IMR-90 (cell line): Measurements from ENCODE around the gene CYB5D1. TPM values are rescaled to one million over a fixed set of nuclear protein-coding genes. Genes with fewer than 3 reads are reported as not detected.

Source experiments
- ATAC-seq: fragments of 200-7000 bp; cut with Tn5 transposase; 2 replicates; pipeline ENCODE4 v1.9.1; 2020; ENCODE audit warnings: low read depth, mild to moderate bottlenecking, moderate library complexity
- BruUV-seq: library from RNA; stranded (reverse); fragments of 400-500 nt; replicated peaks from 2 replicates; lab custom pipeline; 2021; lab: Mats Ljungman, UMichigan
- CTCF ChIA-PET: fragments of 300-600 bp; formaldehyde crosslinking; extraction: SDS; loops from one replicate; lab custom pipeline; 2021; ENCODE audit warnings: antibody characterized with exemption; lab: Yijun Ruan, JAX
- POLR2A ChIA-PET: fragments of 300-600 bp; sonication (Branson Sonifier 250); formaldehyde crosslinking; loops from one replicate; lab custom pipeline; 2022; ENCODE audit warnings: antibody characterized with exemption; ENCODE audit not compliant: unreplicated experiment; lab: Charles Lee
- DNase-seq: peaks from one replicate; pipeline ENCODE4 v3.0.0; 2013
- H2AFZ ChIP-seq: replicated peaks from 2 replicates; pipeline ENCODE3; 2013; ENCODE audit warnings: low read length, mild to moderate bottlenecking; ENCODE audit not compliant: poor library complexity
- H2AK5ac ChIP-seq: 2 replicates; pipeline ENCODE4 v1.6.1; 2013; ENCODE audit warnings: low read depth, low read length, inconsistent platforms
- H2AK9ac ChIP-seq: replicated peaks from 2 replicates; pipeline ENCODE3; 2013; ENCODE audit warnings: mild to moderate bottlenecking, low read depth, low read length, moderate library complexity; ENCODE audit not compliant: poor library complexity
- H2BK120ac ChIP-seq: 2 replicates; pipeline ENCODE4 v1.6.1; 2013; ENCODE audit warnings: low read depth, low read length, inconsistent platforms
- H2BK15ac ChIP-seq: 3 replicates; pipeline ENCODE4 v1.6.1; 2013; ENCODE audit warnings: low read depth, low read length, inconsistent platforms
- H2BK20ac ChIP-seq: 2 replicates; pipeline ENCODE4 v1.6.1; 2013; ENCODE audit warnings: low read depth, mild to moderate bottlenecking, inconsistent platforms, low read length, moderate library complexity
- H2BK5ac ChIP-seq: 2 replicates; pipeline ENCODE4 v1.6.1; 2013; ENCODE audit warnings: mild to moderate bottlenecking, low read depth, low read length, inconsistent platforms; ENCODE audit not compliant: poor library complexity, severe bottlenecking
- H3K14ac ChIP-seq: replicated peaks from 2 replicates; pipeline ENCODE4 v1.6.1; 2013; ENCODE audit warnings: low read depth, low read length, inconsistent platforms
- H3K18ac ChIP-seq: 2 replicates; pipeline ENCODE4 v1.6.1; 2013; ENCODE audit warnings: low read depth, low read length, control low read depth
- H3K23ac ChIP-seq: 2 replicates; pipeline ENCODE4 v1.6.1; 2013; ENCODE audit warnings: low read depth, low read length, inconsistent platforms
- H3K27ac ChIP-seq: 2 replicates; pipeline ENCODE4 v1.5.1; 2013; ENCODE audit warnings: mild to moderate bottlenecking, control low read depth, low read length; ENCODE audit not compliant: insufficient read depth
- H3K27me3 ChIP-seq: 2 replicates; pipeline ENCODE4 v1.6.1; 2013; ENCODE audit warnings: low read length; ENCODE audit not compliant: control insufficient read depth, insufficient read depth
- H3K36me3 ChIP-seq: 2 replicates; pipeline ENCODE4 v1.6.1; 2013; ENCODE audit warnings: low read length, mixed read lengths; ENCODE audit not compliant: control insufficient read depth, insufficient read depth
- H3K4ac ChIP-seq: 2 replicates; pipeline ENCODE4 v1.6.1; 2013; ENCODE audit warnings: low read depth, low read length, inconsistent platforms
- H3K4me1 ChIP-seq: 2 replicates; pipeline ENCODE4 v1.6.1; 2013; ENCODE audit warnings: low read length, mixed read lengths; ENCODE audit not compliant: control insufficient read depth, insufficient read depth
- H3K4me2 ChIP-seq: 2 replicates; pipeline ENCODE4 v1.6.1; 2013; ENCODE audit warnings: low read depth, mild to moderate bottlenecking, control low read depth, low read length, moderate library complexity
- H3K4me3 ChIP-seq: 2 replicates; pipeline ENCODE4 v1.5.1; 2013; ENCODE audit warnings: low read depth, mild to moderate bottlenecking, control low read depth, low read length, moderate library complexity; ENCODE audit not compliant: insufficient read depth
- H3K56ac ChIP-seq: 2 replicates; pipeline ENCODE4 v1.6.1; 2013; ENCODE audit warnings: low read length, inconsistent platforms; ENCODE audit not compliant: insufficient read depth; ENCODE audit errors: extremely low read depth
- H3K79me1 ChIP-seq, 2 experiments: 2 replicates each; pipeline ENCODE4 v1.6.1; 2013; ENCODE audit warnings: low read length in 2 of 2, inconsistent platforms in 1 of 2, low read depth in 1 of 2
- H3K9ac ChIP-seq: 2 replicates; pipeline ENCODE4 v1.6.1; 2013; ENCODE audit warnings: low read depth, low read length, control low read depth
- H3K9me1 ChIP-seq: 2 replicates; pipeline ENCODE4 v1.6.1; 2013; ENCODE audit warnings: low read length, inconsistent platforms; ENCODE audit not compliant: insufficient read depth
- H3K9me3 ChIP-seq: 2 replicates; pipeline ENCODE4 v1.6.1; 2013; ENCODE audit warnings: low read length; ENCODE audit not compliant: control insufficient read depth, insufficient read depth
- H4K20me1 ChIP-seq: 2 replicates; pipeline ENCODE4 v1.6.1; 2013; ENCODE audit warnings: low read length, inconsistent platforms; ENCODE audit not compliant: insufficient read depth
- H4K5ac ChIP-seq: 2 replicates; pipeline ENCODE4 v1.6.1; 2013; ENCODE audit warnings: mild to moderate bottlenecking, low read depth, low read length, control low read depth
- H4K8ac ChIP-seq, 2 experiments: 2 replicates each; pipeline ENCODE4 v1.6.1; 2013; ENCODE audit warnings: low read depth in 2 of 2, low read length in 2 of 2, control low read depth in 1 of 2, inconsistent platforms in 1 of 2
- H4K91ac ChIP-seq: 2 replicates; pipeline ENCODE4 v1.6.1; 2013; ENCODE audit warnings: low read depth, low read length, inconsistent platforms; ENCODE audit not compliant: insufficient read depth
- BHLHE40 ChIP-seq: fragments of 150-350 bp; IDR thresholded peaks from 2 replicates; pipeline ENCODE4 v1.6.1; 2016; ENCODE audit warnings: mild to moderate bottlenecking, low read depth, low read length
- CEBPB ChIP-seq: IDR thresholded peaks from 2 replicates; pipeline ENCODE4 v1.6.1; 2012; ENCODE audit warnings: low read depth, low read length, improper control_type of control experiment
- CHD1 ChIP-seq: IDR thresholded peaks from 2 replicates; pipeline ENCODE4 v1.6.1; 2012; ENCODE audit warnings: low read depth, low read length, improper control_type of control experiment
- CTCF ChIP-seq: conservative IDR thresholded peaks from 2 replicates; pipeline ENCODE4 v1.5.1; 2012; ENCODE audit warnings: mild to moderate bottlenecking, low read depth, low read length, improper control_type of control experiment
- ELK1 ChIP-seq: fragments of 150-350 bp; IDR thresholded peaks from 2 replicates; pipeline ENCODE4 v1.6.1; 2016; ENCODE audit warnings: low read depth, mild to moderate bottlenecking, low read length, moderate library complexity, borderline replicate concordance
- FOS ChIP-seq: fragments of 150-350 bp; IDR thresholded peaks from 2 replicates; pipeline ENCODE4 v1.6.1; 2016; ENCODE audit warnings: low read depth, low read length
- MAFK ChIP-seq: IDR thresholded peaks from 2 replicates; pipeline ENCODE4 v1.6.1; 2012; ENCODE audit warnings: low read depth, low read length, improper control_type of control experiment
- MAZ ChIP-seq: IDR thresholded peaks from 2 replicates; pipeline ENCODE4 v1.6.1; 2012; ENCODE audit warnings: low read depth, mild to moderate bottlenecking, low read length, improper control_type of control experiment, moderate library complexity, borderline replicate concordance
- MXI1 ChIP-seq: IDR thresholded peaks from 2 replicates; pipeline ENCODE4 v1.6.1; 2012; ENCODE audit warnings: low read depth, mild to moderate bottlenecking, low read length, moderate library complexity, borderline replicate concordance
- NFE2L2 ChIP-seq: fragments of 150-350 bp; IDR thresholded peaks from 2 replicates; pipeline ENCODE4 v1.6.1; 2016; ENCODE audit warnings: low read depth, mild to moderate bottlenecking, low read length
- POLR2A ChIP-seq: IDR thresholded peaks from 2 replicates; pipeline ENCODE4 v1.6.1; 2012; ENCODE audit warnings: mild to moderate bottlenecking, low read depth, low read length
- RAD21 ChIP-seq: IDR thresholded peaks from 2 replicates; pipeline ENCODE4 v1.6.1; 2012; ENCODE audit warnings: low read length, improper control_type of control experiment
- RCOR1 ChIP-seq: IDR thresholded peaks from 2 replicates; pipeline ENCODE4 v1.6.1; 2012; ENCODE audit warnings: mild to moderate bottlenecking, low read length, improper control_type of control experiment; ENCODE audit not compliant: insufficient replicate concordance
- SMC3 ChIP-seq: fragments of 150-350 bp; IDR thresholded peaks from 2 replicates; pipeline ENCODE4 v1.6.1; 2016; ENCODE audit warnings: low read depth, mild to moderate bottlenecking, antibody characterized with exemption, low read length, moderate library complexity
- WGBS, 2 experiments: methylation state at CpG; one replicate each; pipeline versions ENCODE4 v1.1.5 to v1.1.7; 2013; ENCODE audit warnings: missing lambda C conversion rate in 2 of 2; ENCODE audit not compliant: insufficient read length in 1 of 2; ENCODE audit errors: extremely low coverage in 2 of 2; 5-methylcytosine and 5-hydroxymethylcytosine counted together
- dilution Hi-C: fragments of 300-500 bp; cut with HindIII; formaldehyde crosslinking; loops from one replicate; pipeline ENCODE4 v1.14.3; 2018; ENCODE audit warnings: low sequenced_read_pairs; ENCODE audit not compliant: unreplicated experiment
- in situ Hi-C: fragments of 300-500 bp; cut with MboI; formaldehyde crosslinking; loops from 3 replicates; pipeline ENCODE4 v1.14.3; 2019; ENCODE audit warnings: low sequenced_read_pairs, inconsistent platforms, mixed read lengths
- intact Hi-C: fragments of 100-400 bp; cut with micrococcal nuclease; formaldehyde crosslinking; loops from 2 replicates; pipeline ENCODE4 v1.10.0; 2022
- polyA plus RNA-seq, 3 experiments: library from polyadenylated mRNA; depleted of rRNA; stranded (reverse); fragments of >200 nt; gene quantifications; 2 replicates each; pipeline ENCODE4 v1.2.3, GENCODE V29; 2012; ENCODE audit warnings: low replicate concordance in 1 of 3
- total RNA-seq: library from RNA; depleted of rRNA; stranded (reverse); fragments of >200 nt; gene quantifications from 2 replicates; pipeline ENCODE4 v1.2.3, GENCODE V29; 2012

The CYB5D1 gene
- total and polyA plus RNA-seq, 2 of the 4 experiments (the other 2 are of a cell fraction) = 8.8 to 10.8 TPM

GRCh38 chr17:7844292-7845154 lies 13.3 kb upstream of the CYB5D1 start:
- H2BK20ac ChIP-seq = peak overlapping the region; percentile 9; the same call in 1 of the 2 replicates
- peak overlapping the region; percentile 54 to 77; a peak in 3 of 4 replicates for H4K8ac ChIP-seq
- H2AK9ac ChIP-seq = peak overlapping the region; percentile 48
- ChIA-PET CTCF (interaction anchor here (0.7 to 0.8 kb wide), 2 partner anchors 9 to 13 kb away, joined by 3 to 4 read pairs; partner anchors contain the start of gene NAA38), POLR2A (no interaction called here)
- peaks cover 14 to 60% of the 10 kb centered on the region in 2 experiments for H3K79me1 ChIP-seq
- no peak overlapping the region for H3K18ac ChIP-seq
- H3K4me1 ChIP-seq = peaks cover 13% of the 10 kb centered on the region
- no TSS peak for BruUV-seq
- H3K4me3 ChIP-seq = peak overlapping the region; percentile 71
- H2BK15ac ChIP-seq = peak overlapping the region; percentile 44; the same call in 1 of the 3 replicates
- no peaks in the 10 kb centered on the region for H3K9me3 ChIP-seq
- peak overlapping the region; percentile 81 for H2AFZ ChIP-seq
- H3K36me3 ChIP-seq = peaks cover 38% of the 10 kb centered on the region
- H3K9me1 ChIP-seq = no peaks in the 10 kb centered on the region; the same call in 1 of the 2 replicates
- H3K56ac ChIP-seq = peak overlapping the region; percentile 70
- WGBS, 2 experiments = 0% methylated on average over 21 of the region's 71 CpGs; no CpG with 5 or more reads in 1 of the 2 experiments
- peak overlapping the region; percentile 42; the same call in 1 of the 2 replicates for H4K91ac ChIP-seq
- peak overlapping the region; percentile 97 for H2BK5ac ChIP-seq
- in situ Hi-C loops = no loop called here
- peaks cover 68% of the 10 kb centered on the region for H4K20me1 ChIP-seq
- dilution Hi-C loops = no loop called here
- H3K27me3 ChIP-seq = no peaks in the 10 kb centered on the region
- peak overlapping the region; percentile 72 for H3K27ac ChIP-seq
- DNase-seq = peak; percentile 94
- peak overlapping the region; percentile 67 for H3K9ac ChIP-seq
- H2BK120ac ChIP-seq = peak overlapping the region; percentile 68; the same call in 1 of the 2 replicates
- H4K5ac ChIP-seq = no peak overlapping the region
- peak overlapping the region; percentile 84 for H2AK5ac ChIP-seq
- H3K4me2 ChIP-seq = peak overlapping the region; percentile 79
- peak overlapping the region; percentile 58; the same call in 1 of the 2 replicates for H3K23ac ChIP-seq
- H3K4ac ChIP-seq = peak overlapping the region; percentile 89
- H3K14ac ChIP-seq = peak overlapping the region; percentile 64
- ATAC-seq = peak; percentile 70
- intact Hi-C loops = loop anchor here (1.0 to 5.0 kb wide), 3 partner anchors 8 to 272 kb away; no protein-coding TSS in a partner anchor
- no peak for TF ChIP-seq RCOR1
- peak; percentile 60 for TF ChIP-seq MAZ
- TF ChIP-seq ELK1 = no peak
- TF ChIP-seq POLR2A = peak; percentile 92
- TF ChIP-seq CTCF = no peak
- TF ChIP-seq SMC3 = no peak
- no peak for TF ChIP-seq MAFK
- peak; percentile 82; the same call in 1 of the 2 replicates for TF ChIP-seq CHD1
- TF ChIP-seq FOS = no peak; the same call in 1 of the 2 replicates
- TF ChIP-seq MXI1 = peak; percentile 52; the same call in 1 of the 2 replicates
- TF ChIP-seq BHLHE40 = no peak
- no peak for TF ChIP-seq RAD21
- no peak for TF ChIP-seq CEBPB
- TF ChIP-seq NFE2L2 = no peak
